H7 (cell line): ENCODE data around the gene RAB9A. TPM values are rescaled to one million over a fixed set of nuclear protein-coding genes. Genes with fewer than 3 reads are reported as not detected.

ENCODE experiments used
- DNase-seq: peaks from one replicate; pipeline ENCODE4 v3.0.0; 2012
- H3K27me3 ChIP-seq: 2 replicates; pipeline ENCODE4 v1.6.0; 2011; ENCODE audit warnings: mild to moderate bottlenecking, low read length; ENCODE audit not compliant: control insufficient read depth, insufficient read depth
- H3K36me3 ChIP-seq: replicated peaks from 2 replicates; pipeline ENCODE4 v1.5.1; 2011; ENCODE audit warnings: low read length; ENCODE audit not compliant: control insufficient read depth, insufficient read depth
- H3K4me3 ChIP-seq: 2 replicates; pipeline ENCODE4 v1.5.1; 2011; ENCODE audit warnings: low read depth, mild to moderate bottlenecking, control low read depth, low read length, moderate library complexity; ENCODE audit not compliant: insufficient read depth
- total RNA-seq: library from RNA; depleted of rRNA; stranded (reverse); fragments of >200 nt; shearing (Covaris generic); gene quantifications from 2 replicates; pipeline ENCODE4 v1.2.3, GENCODE V29; 2014; rRNA removed

Gene RAB9A
- total RNA-seq, 1 experiment from 2014 or later = 82.6 TPM

- no peak for DNase-seq
- H3K4me3 ChIP-seq = no peak overlapping the region
- peaks cover 11% of the 10 kb centered on the region for H3K36me3 ChIP-seq
- no peaks in the 10 kb centered on the region for H3K27me3 ChIP-seq
Observed at GRCh38 chrX:13759152-13759718, 70.3 kb downstream of the RAB9A start.

Other genes with a start within 250 kb of the RAB9A start
- gene EGFL6, start 119.5 kb upstream of the RAB9A start, total RNA-seq = 0.24 and 0.41 TPM in 2 replicates
- gene TCEANC, start 36.0 kb upstream of the RAB9A start, total RNA-seq = 5.0 and 6.7 TPM in 2 replicates
- 22.2 and 23.0 TPM in 2 replicates for gene TRAPPC2, start 45.5 kb downstream of the RAB9A start, total RNA-seq
- gene OFD1, start 45.6 kb downstream of the RAB9A start, total RNA-seq = 13.9 and 22.9 TPM in 2 replicates
- gene GPM6B, start 128.0 kb downstream of the RAB9A start, total RNA-seq = 205 and 225 TPM in 2 replicates